DND-41 (cell line): ENCODE measurements around the gene PLEKHD1.

ENCODE experiments used
- EZH2 ChIP-seq: IDR thresholded peaks from 3 replicates; pipeline ENCODE4 v1.6.1; 2012; ENCODE audit warnings: borderline replicate concordance, low read depth, mild to moderate bottlenecking, moderate library complexity, low read length, inconsistent platforms; ENCODE audit not compliant: severe bottlenecking
- TF ChIP-seq, protein P1 (sequence below): IDR thresholded peaks from 2 replicates; pipeline ENCODE4 v1.5.1; 2012; ENCODE audit warnings: borderline replicate concordance, low read length, moderate library complexity, mild to moderate bottlenecking; ENCODE audit not compliant: poor library complexity, severe bottlenecking; ENCODE audit errors: extremely low read depth

DNA sequence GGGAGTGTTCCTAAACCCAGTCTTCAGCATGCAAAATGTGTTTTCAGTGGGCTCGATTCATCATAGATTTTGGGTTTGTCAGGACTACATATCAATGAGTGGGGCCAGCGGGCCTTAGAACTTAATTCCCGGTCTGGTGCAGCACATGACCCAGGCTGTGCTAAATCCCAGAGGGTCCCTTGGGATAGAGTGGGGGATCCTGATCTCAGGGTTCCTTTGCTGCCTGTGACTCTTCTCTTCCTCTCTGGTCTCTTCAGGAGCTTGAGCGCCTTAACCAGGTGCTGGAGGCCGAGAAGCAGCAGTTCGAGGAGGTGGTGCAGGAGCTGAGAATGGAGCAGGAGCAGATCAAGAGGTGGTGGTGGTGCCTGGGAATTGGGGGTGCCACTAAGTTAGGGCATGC is 37.5 kb downstream of the PLEKHD1 start:
- TF ChIP-seq, protein P1, sequence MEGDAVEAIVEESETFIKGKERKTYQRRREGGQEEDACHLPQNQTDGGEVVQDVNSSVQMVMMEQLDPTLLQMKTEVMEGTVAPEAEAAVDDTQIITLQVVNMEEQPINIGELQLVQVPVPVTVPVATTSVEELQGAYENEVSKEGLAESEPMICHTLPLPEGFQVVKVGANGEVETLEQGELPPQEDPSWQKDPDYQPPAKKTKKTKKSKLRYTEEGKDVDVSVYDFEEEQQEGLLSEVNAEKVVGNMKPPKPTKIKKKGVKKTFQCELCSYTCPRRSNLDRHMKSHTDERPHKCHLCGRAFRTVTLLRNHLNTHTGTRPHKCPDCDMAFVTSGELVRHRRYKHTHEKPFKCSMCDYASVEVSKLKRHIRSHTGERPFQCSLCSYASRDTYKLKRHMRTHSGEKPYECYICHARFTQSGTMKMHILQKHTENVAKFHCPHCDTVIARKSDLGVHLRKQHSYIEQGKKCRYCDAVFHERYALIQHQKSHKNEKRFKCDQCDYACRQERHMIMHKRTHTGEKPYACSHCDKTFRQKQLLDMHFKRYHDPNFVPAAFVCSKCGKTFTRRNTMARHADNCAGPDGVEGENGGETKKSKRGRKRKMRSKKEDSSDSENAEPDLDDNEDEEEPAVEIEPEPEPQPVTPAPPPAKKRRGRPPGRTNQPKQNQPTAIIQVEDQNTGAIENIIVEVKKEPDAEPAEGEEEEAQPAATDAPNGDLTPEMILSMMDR = no peak
- no peak for TF ChIP-seq EZH2
